Keratinocyte (primary cell): ENCODE results near the gene GMIP. TPM values are rescaled to one million over a fixed set of nuclear protein-coding genes. Genes with fewer than 3 reads are reported as not detected.

ENCODE experiments used
- DNase-seq: peaks from one replicate; pipeline ENCODE4 v3.0.0-alpha.2; 2011; ENCODE audit warnings: low read depth, missing footprints, low spot score
- FAIRE-seq: peaks from 2 replicates; lab custom pipeline; 2011; peaks lifted over from hg19 to GRCh38; lab: Jason Lieb, UNC
- H2AFZ ChIP-seq: 2 replicates; pipeline ENCODE4 v1.6.0; 2012; ENCODE audit warnings: low read length, control low read depth, inconsistent platforms; ENCODE audit not compliant: control insufficient read depth
- H3K27ac ChIP-seq: 2 replicates; pipeline ENCODE4 v1.5.1; 2011; ENCODE audit warnings: low read length; ENCODE audit not compliant: control insufficient read depth, insufficient read depth
- H3K27me3 ChIP-seq: 3 replicates; pipeline ENCODE4 v1.6.0; 2011; ENCODE audit warnings: low read length; ENCODE audit not compliant: control insufficient read depth, insufficient read depth; ENCODE audit errors: extremely low read depth
- H3K36me3 ChIP-seq, 2 experiments: 2 replicates in 1 of 2; 3 replicates in 1 of 2; pipeline ENCODE4 v1.5.1; 2011; ENCODE audit warnings: low read length in 2 of 2, mild to moderate bottlenecking in 1 of 2; ENCODE audit not compliant: control insufficient read depth in 2 of 2, insufficient read depth in 2 of 2; ENCODE audit errors: extremely low read depth in 1 of 2
- H3K4me1 ChIP-seq: 3 replicates; pipeline ENCODE4 v1.5.1; 2011; ENCODE audit warnings: low read length; ENCODE audit not compliant: control insufficient read depth, insufficient read depth; ENCODE audit errors: extremely low read depth
- H3K4me2 ChIP-seq: 3 replicates; pipeline ENCODE4 v1.6.0; 2011; ENCODE audit warnings: low read depth, low read length; ENCODE audit not compliant: control insufficient read depth, insufficient read depth; ENCODE audit errors: extremely low read depth
- H3K4me3 ChIP-seq, 3 experiments: fragments of 200-600 bp in 1 of 3; sonication (generic) in 1 of 3; 2 replicates in 2 of 3; 3 replicates in 1 of 3; pipeline ENCODE4 v1.5.1; 2011 to 2016; ENCODE audit warnings: low read length in 3 of 3, mild to moderate bottlenecking in 3 of 3, control low read depth in 2 of 3, inconsistent platforms in 1 of 3, low read depth in 1 of 3, mixed read lengths in 1 of 3, mixed run types in 1 of 3, moderate library complexity in 1 of 3; ENCODE audit not compliant: control insufficient read depth in 2 of 3, insufficient read depth in 2 of 3; ENCODE audit errors: extremely low read depth in 1 of 3
- H3K79me2 ChIP-seq: 2 replicates; pipeline ENCODE4 v1.6.0; 2012; ENCODE audit warnings: low read length; ENCODE audit not compliant: control insufficient read depth, insufficient read depth
- H3K9ac ChIP-seq: 3 replicates; pipeline ENCODE4 v1.6.0; 2011; ENCODE audit warnings: low read length; ENCODE audit not compliant: control insufficient read depth, insufficient read depth; ENCODE audit errors: extremely low read depth
- H3K9me1 ChIP-seq: 3 replicates; pipeline ENCODE4 v1.6.0; 2011; ENCODE audit warnings: low read length; ENCODE audit not compliant: control insufficient read depth, insufficient read depth; ENCODE audit errors: extremely low read depth
- H3K9me3 ChIP-seq: 2 replicates; pipeline ENCODE4 v1.5.1; 2012; ENCODE audit warnings: low read depth, low read length; ENCODE audit not compliant: control insufficient read depth
- H4K20me1 ChIP-seq: 3 replicates; pipeline ENCODE4 v1.6.0; 2011; ENCODE audit warnings: low read length; ENCODE audit not compliant: control insufficient read depth, insufficient read depth; ENCODE audit errors: extremely low read depth
- EZH2 ChIP-seq: IDR thresholded peaks from one replicate; pipeline ENCODE4 v1.6.1; 2012; ENCODE audit warnings: inconsistent platforms, mild to moderate bottlenecking, low read length, moderate library complexity
- dilution Hi-C: fragments of 300-500 bp; cut with MboI; formaldehyde crosslinking; loops from one replicate; pipeline ENCODE4 v1.7.0; 2020; ENCODE audit warnings: low sequenced_read_pairs; ENCODE audit not compliant: extremely low pct_ligation_motif_present
- polyA plus RNA-seq, 5 experiments: library from polyadenylated mRNA; depleted of rRNA in 3 of 5; stranded (reverse) in 3 of 5; stranded (forward) in 1 of 5; unstranded in 1 of 5; fragments of >200 nt; gene quantifications; 1 replicate in 1 of 5; 2 replicates in 3 of 5; 3 replicates in 1 of 5; pipeline versions ENCODE4 v1.2.1 to v1.2.3, GENCODE V29; 2011 to 2012; ENCODE audit warnings: missing spikeins in 2 of 5, low read depth in 1 of 5, low replicate concordance in 1 of 5
- TF ChIP-seq, protein P1 (sequence below), 3 experiments: IDR thresholded peaks in 1 of 3; conservative IDR thresholded peaks in 1 of 3; optimal IDR thresholded peaks in 1 of 3; 2 replicates in 2 of 3; 3 replicates in 1 of 3; pipeline versions ENCODE3 to v1.5.1; 2011; ENCODE audit warnings: low read length in 3 of 3, mild to moderate bottlenecking in 3 of 3, moderate library complexity in 2 of 3, control low read depth in 1 of 3, inconsistent platforms in 1 of 3; ENCODE audit not compliant: insufficient read depth in 2 of 3; ENCODE audit errors: extremely low read depth in 1 of 3

GMIP gene
- polyA plus RNA-seq, 1 donor (not counting 4 experiments of a cell fraction or from before 2014, with no cell fraction given) = 5.0 TPM

- no peaks in the 10 kb centered on the region for H3K9me3 ChIP-seq
- H3K79me2 ChIP-seq = no peaks in the 10 kb centered on the region
- H3K27ac ChIP-seq = no peak overlapping the region
- H3K36me3 ChIP-seq = no peaks in the 10 kb centered on the region
- H3K27me3 ChIP-seq = no peaks in the 10 kb centered on the region
- no peak overlapping the region for H3K4me2 ChIP-seq
- no peaks in the 10 kb centered on the region for H3K9me1 ChIP-seq
- dilution Hi-C loops = no loop called here
- DNase-seq (no peak), FAIRE-seq (no peak)
- TF ChIP-seq, protein P1, sequence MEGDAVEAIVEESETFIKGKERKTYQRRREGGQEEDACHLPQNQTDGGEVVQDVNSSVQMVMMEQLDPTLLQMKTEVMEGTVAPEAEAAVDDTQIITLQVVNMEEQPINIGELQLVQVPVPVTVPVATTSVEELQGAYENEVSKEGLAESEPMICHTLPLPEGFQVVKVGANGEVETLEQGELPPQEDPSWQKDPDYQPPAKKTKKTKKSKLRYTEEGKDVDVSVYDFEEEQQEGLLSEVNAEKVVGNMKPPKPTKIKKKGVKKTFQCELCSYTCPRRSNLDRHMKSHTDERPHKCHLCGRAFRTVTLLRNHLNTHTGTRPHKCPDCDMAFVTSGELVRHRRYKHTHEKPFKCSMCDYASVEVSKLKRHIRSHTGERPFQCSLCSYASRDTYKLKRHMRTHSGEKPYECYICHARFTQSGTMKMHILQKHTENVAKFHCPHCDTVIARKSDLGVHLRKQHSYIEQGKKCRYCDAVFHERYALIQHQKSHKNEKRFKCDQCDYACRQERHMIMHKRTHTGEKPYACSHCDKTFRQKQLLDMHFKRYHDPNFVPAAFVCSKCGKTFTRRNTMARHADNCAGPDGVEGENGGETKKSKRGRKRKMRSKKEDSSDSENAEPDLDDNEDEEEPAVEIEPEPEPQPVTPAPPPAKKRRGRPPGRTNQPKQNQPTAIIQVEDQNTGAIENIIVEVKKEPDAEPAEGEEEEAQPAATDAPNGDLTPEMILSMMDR (optimal IDR thresholded peaks at IDR 0.05 in 1 of 3, IDR thresholded peaks at IDR 0.05 in 1 of 3, conservative IDR thresholded peaks at IDR 0.05 in 1 of 3; ENCODE audit: extremely low read depth in 1 of 3, insufficient read depth in 2 of 3, low read length in 3 of 3) = no peak
- TF ChIP-seq EZH2 = no peak
- H2AFZ ChIP-seq = no peak overlapping the region
- peaks cover 15% of the 10 kb centered on the region for H3K4me1 ChIP-seq
- H3K9ac ChIP-seq = no peak overlapping the region
- H3K4me3 ChIP-seq = no peak overlapping the region
- no peaks in the 10 kb centered on the region for H4K20me1 ChIP-seq
These were observed 55.7 kb downstream of the GMIP start for GRCh38 chr19:19587771-19588170.

DNA sequence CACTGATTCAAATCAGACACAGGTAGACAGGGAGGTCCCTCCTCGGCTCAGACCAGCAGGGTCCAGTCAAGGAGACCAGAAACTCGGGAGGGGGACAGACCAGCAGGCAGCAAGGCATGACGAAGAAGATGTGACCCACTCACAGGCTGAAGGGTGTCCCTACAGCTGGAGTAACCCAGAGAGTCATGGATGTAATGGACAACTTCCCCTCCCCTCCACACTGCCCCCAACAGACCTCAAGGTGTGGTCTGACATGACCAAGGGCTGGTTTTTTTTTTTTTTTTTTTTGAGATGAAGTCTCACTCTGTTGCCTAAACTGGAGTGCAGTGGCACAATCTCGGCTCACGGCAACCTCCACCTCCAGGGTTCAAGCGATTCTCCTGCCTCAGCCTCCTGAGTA lies 59.1 kb downstream of the GMIP start:
- FAIRE-seq = no peak
- no peak overlapping the region for H3K4me3 ChIP-seq
- no peaks in the 10 kb centered on the region for H3K4me1 ChIP-seq
- no peak overlapping the region for H2AFZ ChIP-seq
- H3K27me3 ChIP-seq = no peaks in the 10 kb centered on the region
- H3K9me3 ChIP-seq = no peaks in the 10 kb centered on the region
- H3K9ac ChIP-seq = no peak overlapping the region
- H3K79me2 ChIP-seq = no peaks in the 10 kb centered on the region
- H3K27ac ChIP-seq = no peak overlapping the region
- dilution Hi-C loops = no loop called here
- no peaks in the 10 kb centered on the region for H3K36me3 ChIP-seq
- no peak overlapping the region for H3K4me2 ChIP-seq
- no peaks in the 10 kb centered on the region for H3K9me1 ChIP-seq
- DNase-seq = no peak
- H4K20me1 ChIP-seq = no peaks in the 10 kb centered on the region
- no peak for TF ChIP-seq EZH2
- TF ChIP-seq, protein P1 (optimal IDR thresholded peaks at IDR 0.05 in 1 of 3, IDR thresholded peaks at IDR 0.05 in 1 of 3, conservative IDR thresholded peaks at IDR 0.05 in 1 of 3; ENCODE audit: extremely low read depth in 1 of 3, insufficient read depth in 2 of 3, low read length in 3 of 3) = no peak
